WTC11 (cell line): ENCODE results near the gene CLEC5A. TPM values are rescaled to one million over a fixed set of nuclear protein-coding genes. Genes with fewer than 3 reads are reported as not detected.

Experiments used
- ATAC-seq: fragments of 200-7000 bp; cut with Tn5 transposase; 2 replicates; pipeline ENCODE4 v1.10.0; 2021; ENCODE audit warnings: mild to moderate bottlenecking, moderate library complexity
- CTCF ChIA-PET: fragments of 300-600 bp; sonication (Branson Sonifier 250); formaldehyde crosslinking; loops from one replicate; lab custom pipeline; 2021; ENCODE audit warnings: antibody characterized with exemption; lab: Charles Lee
- POLR2A ChIA-PET: fragments of 350-600 bp; sonication (Branson Sonifier 250); formaldehyde crosslinking; loops from one replicate; lab custom pipeline; 2021; ENCODE audit warnings: antibody characterized with exemption; lab: Charles Lee
- DNase-seq: peaks from one replicate; pipeline ENCODE4 v3.0.0; 2021; ENCODE audit warnings: low spot score
- H3K27ac Mint-ChIP-seq: 2 replicates; pipeline ENCODE4 v1.8.0; 2021; ENCODE audit warnings: mixed read lengths
- H3K27me3 Mint-ChIP-seq: 2 replicates; pipeline ENCODE4 v1.8.0; 2021; ENCODE audit warnings: low read depth, mild to moderate bottlenecking, moderate library complexity, mixed read lengths
- H3K36me3 Mint-ChIP-seq: 2 replicates; pipeline ENCODE4 v1.8.0; 2021; ENCODE audit warnings: mixed read lengths
- H3K4me1 Mint-ChIP-seq: 2 replicates; pipeline ENCODE4 v1.8.0; 2022; ENCODE audit warnings: mixed read lengths
- H3K4me3 Mint-ChIP-seq: 2 replicates; pipeline ENCODE4 v1.8.0; 2021; ENCODE audit warnings: mild to moderate bottlenecking, moderate library complexity, mixed read lengths
- H3K9me3 Mint-ChIP-seq: 2 replicates; pipeline ENCODE4 v1.8.0; 2021; ENCODE audit warnings: mixed read lengths
- ATF6 ChIP-seq: sonication (generic); formaldehyde crosslinking; IDR thresholded peaks from 2 replicates; pipeline ENCODE4 v1.8.1; 2023; ENCODE audit warnings: mild to moderate bottlenecking, missing genetic modification reagents
- E2F1 ChIP-seq: sonication (generic); formaldehyde crosslinking; IDR thresholded peaks from 2 replicates; pipeline ENCODE4 v1.8.0; 2022; ENCODE audit warnings: mild to moderate bottlenecking, missing genetic modification reagents
- ELF4 ChIP-seq: sonication (generic); formaldehyde crosslinking; IDR thresholded peaks from 2 replicates; pipeline ENCODE4 v1.8.1; 2022; ENCODE audit warnings: low read depth, mild to moderate bottlenecking, moderate library complexity, missing genetic modification reagents
- IRF1 ChIP-seq: sonication (generic); formaldehyde crosslinking; IDR thresholded peaks from 2 replicates; pipeline ENCODE4 v1.8.0; 2023; ENCODE audit warnings: missing genetic modification reagents
- MXD4 ChIP-seq: fragments of 250-450 bp; sonication (Bioruptor Pico); IDR thresholded peaks from 2 replicates; pipeline ENCODE4 v1.8.0; 2021; ENCODE audit warnings: mild to moderate bottlenecking, moderate library complexity, borderline replicate concordance
- NFYB ChIP-seq: sonication (generic); formaldehyde crosslinking; conservative IDR thresholded peaks from 2 replicates; pipeline ENCODE4 v1.8.0; 2022; ENCODE audit warnings: low read depth, missing genetic modification reagents
- NR1H2 ChIP-seq: sonication (generic); formaldehyde crosslinking; IDR thresholded peaks from 2 replicates; pipeline ENCODE4 v1.9.0; 2021; ENCODE audit warnings: mild to moderate bottlenecking, moderate library complexity, missing genetic modification reagents
- OVOL2 ChIP-seq: fragments of 250-450 bp; sonication (Bioruptor Pico); IDR thresholded peaks from 2 replicates; pipeline ENCODE4 v1.9.0; 2021; ENCODE audit warnings: mild to moderate bottlenecking, borderline replicate concordance
- PRRX2 ChIP-seq: fragments of 250-450 bp; sonication (Bioruptor Pico); IDR thresholded peaks from 2 replicates; pipeline ENCODE4 v1.8.0; 2021; ENCODE audit warnings: mild to moderate bottlenecking
- RELA ChIP-seq: sonication (generic); formaldehyde crosslinking; IDR thresholded peaks from 2 replicates; pipeline ENCODE4 v1.8.1; 2022; ENCODE audit warnings: missing genetic modification reagents, mild to moderate bottlenecking, borderline replicate concordance
- STAT6 ChIP-seq: sonication (generic); formaldehyde crosslinking; conservative IDR thresholded peaks from 2 replicates; pipeline ENCODE4 v1.8.1; 2023; ENCODE audit warnings: mild to moderate bottlenecking, low read depth, missing genetic modification reagents, moderate library complexity
- ZNF121 ChIP-seq: sonication (generic); formaldehyde crosslinking; IDR thresholded peaks from 2 replicates; pipeline ENCODE4 v1.8.0; 2023; ENCODE audit warnings: missing genetic modification reagents
- total RNA-seq: library from RNA; stranded (reverse); gene quantifications from 3 replicates; pipeline ENCODE4 v1.2.3, GENCODE V29; 2021
- TF ChIP-seq, protein P1 (sequence below): sonication (generic); formaldehyde crosslinking; IDR thresholded peaks from 2 replicates; pipeline ENCODE4 v1.8.1; 2022; ENCODE audit warnings: mild to moderate bottlenecking, missing genetic modification reagents, moderate library complexity, borderline replicate concordance

Gene CLEC5A
- total RNA-seq, 1 experiment from 2014 or later, result not detected

DNA sequence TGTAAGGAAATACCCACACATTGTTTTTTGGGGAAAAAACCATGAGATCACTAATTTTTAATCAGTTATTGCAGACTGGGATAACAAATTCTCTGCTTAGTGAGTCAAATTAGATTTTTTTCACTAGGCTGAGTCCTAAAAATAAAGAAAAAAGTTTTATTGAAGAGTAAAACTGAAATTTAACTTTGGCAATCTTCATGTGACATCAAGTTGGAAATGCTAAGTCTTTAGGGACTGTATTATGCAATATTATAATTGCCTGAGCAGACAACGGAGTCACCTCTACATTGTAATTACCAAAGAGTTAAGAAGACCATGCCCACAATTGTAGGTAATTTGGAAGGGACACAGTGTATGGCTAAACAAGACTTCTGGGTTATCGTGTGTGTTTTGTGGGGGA lies 2.2 kb upstream of the CLEC5A start (continued):
- TF ChIP-seq, protein P1, sequence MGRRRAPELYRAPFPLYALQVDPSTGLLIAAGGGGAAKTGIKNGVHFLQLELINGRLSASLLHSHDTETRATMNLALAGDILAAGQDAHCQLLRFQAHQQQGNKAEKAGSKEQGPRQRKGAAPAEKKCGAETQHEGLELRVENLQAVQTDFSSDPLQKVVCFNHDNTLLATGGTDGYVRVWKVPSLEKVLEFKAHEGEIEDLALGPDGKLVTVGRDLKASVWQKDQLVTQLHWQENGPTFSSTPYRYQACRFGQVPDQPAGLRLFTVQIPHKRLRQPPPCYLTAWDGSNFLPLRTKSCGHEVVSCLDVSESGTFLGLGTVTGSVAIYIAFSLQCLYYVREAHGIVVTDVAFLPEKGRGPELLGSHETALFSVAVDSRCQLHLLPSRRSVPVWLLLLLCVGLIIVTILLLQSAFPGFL (CRISPR knock-in tag), result no peak
- TF ChIP-seq ZNF121 (CRISPR knock-in tag) (no peak), NFYB (CRISPR knock-in tag) (no peak), RELA (CRISPR knock-in tag) (no peak), IRF1 (CRISPR knock-in tag) (no peak), ATF6 (CRISPR knock-in tag) (no peak), E2F1 (CRISPR knock-in tag) (no peak), MXD4 (no peak), ELF4 (no peak), OVOL2 (CRISPR knock-in tag) (no peak), PRRX2 (CRISPR knock-in tag) (no peak)

DNA sequence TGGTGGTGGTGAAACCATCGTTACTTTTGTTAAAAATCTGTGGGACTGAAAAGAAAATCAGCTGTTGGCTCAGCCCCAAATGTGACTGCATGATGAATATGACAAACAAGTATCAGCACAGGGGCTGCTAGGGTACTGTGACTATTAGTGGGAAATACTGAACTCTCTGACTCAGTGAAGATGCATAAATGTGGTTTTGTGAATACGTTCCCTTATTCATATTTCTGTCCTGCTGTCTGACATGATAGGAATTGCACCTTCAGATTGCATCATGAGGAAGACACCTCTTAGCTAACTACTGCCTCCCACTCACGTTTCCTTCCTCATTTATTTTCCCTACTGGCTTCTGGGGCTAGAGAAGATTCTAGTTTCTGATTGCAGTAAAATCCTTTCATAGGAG lies 1.4 kb downstream of the CLEC5A start:
- ChIA-PET POLR2A (interaction anchor here (1.2 kb wide), 1 partner anchor 9 kb away, joined by 4 read pairs; no protein-coding TSS in a partner anchor), CTCF (interaction anchor here (0.7 kb wide), 1 partner anchor 31 kb away, joined by 4 read pairs; no protein-coding TSS in a partner anchor)
- Mint-ChIP-seq H3K4me1 (no peaks in the 10 kb centered on the region), H3K27me3 (no peaks in the 10 kb centered on the region; the same call in 1 of the 2 replicates), H3K4me3 (no peak overlapping the region), H3K36me3 (peaks cover 8% of the 10 kb centered on the region), H3K9me3 (peaks cover 19% of the 10 kb centered on the region), H3K27ac (no peak overlapping the region)
- no peak for TF ChIP-seq STAT6 (CRISPR knock-in tag)
- DNase-seq, result no peak
- no peak for ATAC-seq

DNA sequence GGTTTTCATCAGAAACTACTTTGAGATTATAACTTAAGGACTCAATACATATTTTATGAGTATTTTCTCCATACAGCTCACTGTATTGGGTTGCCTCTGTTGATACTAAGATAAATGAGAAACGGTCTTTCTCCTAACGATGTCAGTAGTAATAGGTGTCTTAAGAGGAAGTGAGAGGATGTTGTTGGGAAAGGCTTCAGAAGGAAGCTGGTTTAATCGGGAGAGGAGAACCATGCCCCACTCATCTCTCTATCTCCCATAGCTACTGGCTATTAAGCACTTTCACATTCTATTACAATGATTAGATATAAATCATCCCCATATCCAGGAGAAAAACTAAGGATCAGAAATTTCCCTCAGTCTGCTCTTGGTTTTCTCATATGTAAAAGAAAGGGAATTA lies 2.0 kb downstream of the CLEC5A start:
- no peak overlapping the region for H3K27ac Mint-ChIP-seq
- TF ChIP-seq NR1H2 (CRISPR knock-in tag) (no peak), ZNF121 (CRISPR knock-in tag) (no peak)
- H3K36me3 Mint-ChIP-seq, result peaks cover 11% of the 10 kb centered on the region
- DNase-seq, result no peak
- no peak for ATAC-seq
- H3K4me1 Mint-ChIP-seq, result no peaks in the 10 kb centered on the region
- ChIA-PET POLR2A (no interaction called here), CTCF (interaction anchor here (0.7 to 0.8 kb wide), 2 partner anchors 31 to 287 kb away, joined by 3 to 4 read pairs; no protein-coding TSS in a partner anchor)
- peaks cover 24% of the 10 kb centered on the region for H3K9me3 Mint-ChIP-seq
- no peak overlapping the region for H3K4me3 Mint-ChIP-seq
- no peaks in the 10 kb centered on the region; the same call in 1 of the 2 replicates for H3K27me3 Mint-ChIP-seq
